Activated naive CD4-positive, alpha-beta T cell treated with anti-CD3 and anti-CD28 coated beads, Interleukin-2, amount 10 ng/mL, durations not matched to agents 7 days and 5 days (primary cell): ENCODE data around the gene PLD3.
"Not testable (repeated sequence)": the region's sequence is repeated elsewhere in the genome, so short reads cannot be mapped to it uniquely, and the experiment has no call there.

Experiments used
- CTCF ChIA-PET: fragments of 350-600 bp; sonication (Branson Sonifier 250); formaldehyde crosslinking; loops from one replicate; lab custom pipeline; 2021; ENCODE audit warnings: antibody characterized with exemption; lab: Charles Lee
- DNase-seq: peaks from one replicate; pipeline ENCODE4 v3.0.0-alpha.2; 2020
- H3K27ac Mint-ChIP-seq: one replicate; pipeline ENCODE4 v1.8.0; 2021; ENCODE audit warnings: mild to moderate bottlenecking, moderate library complexity, mixed read lengths
- H3K27me3 Mint-ChIP-seq: one replicate; pipeline ENCODE4 v1.8.0; 2021; ENCODE audit warnings: mild to moderate bottlenecking, mixed read lengths
- H3K36me3 Mint-ChIP-seq: one replicate; pipeline ENCODE4 v1.8.0; 2021; ENCODE audit warnings: mixed read lengths
- H3K4me1 Mint-ChIP-seq: one replicate; pipeline ENCODE4 v1.8.0; 2021; ENCODE audit warnings: mixed read lengths
- H3K4me3 Mint-ChIP-seq: one replicate; pipeline ENCODE4 v1.8.0; 2021; ENCODE audit warnings: mild to moderate bottlenecking, moderate library complexity, mixed read lengths
- H3K9me3 Mint-ChIP-seq: one replicate; pipeline ENCODE4 v1.8.0; 2021; ENCODE audit warnings: mixed read lengths

The PLD3 gene

GRCh38 chr19:40321076-40321475 is 27.4 kb upstream of the PLD3 start:
- CTCF ChIA-PET = no interaction called here
- DNase-seq = no peak
- H3K36me3 Mint-ChIP-seq = peaks cover 33% of the 10 kb centered on the region
- H3K27me3 Mint-ChIP-seq = no peaks in the 10 kb centered on the region
- H3K4me3 Mint-ChIP-seq = no peak overlapping the region
- H3K4me1 Mint-ChIP-seq = no peaks in the 10 kb centered on the region
- H3K27ac Mint-ChIP-seq = peak overlapping the region; percentile 60
- H3K9me3 Mint-ChIP-seq = no peaks in the 10 kb centered on the region

- H3K4me1 Mint-ChIP-seq = no peaks in the 10 kb centered on the region
- CTCF ChIA-PET = no interaction called here
- H3K9me3 Mint-ChIP-seq = no peaks in the 10 kb centered on the region
These were observed 26.8 kb upstream of the PLD3 start for GRCh38 chr19:40321566-40322270.

GRCh38 chr19:40322271-40322610 is 26.3 kb upstream of the PLD3 start:
- CTCF ChIA-PET = interaction anchor here (0.8 kb wide), 1 partner anchor 142 kb away, joined by 3 read pairs; no protein-coding TSS in a partner anchor
- no peaks in the 10 kb centered on the region for H3K4me1 Mint-ChIP-seq
- H3K27me3 Mint-ChIP-seq = no peaks in the 10 kb centered on the region
- H3K4me3 Mint-ChIP-seq = no peak overlapping the region
- no peak overlapping the region for H3K27ac Mint-ChIP-seq
- peaks cover 37% of the 10 kb centered on the region for H3K36me3 Mint-ChIP-seq
- H3K9me3 Mint-ChIP-seq = no peaks in the 10 kb centered on the region
- DNase-seq = no peak

More at GRCh38 chr19:40321566-40322270, 26.8 kb upstream of the PLD3 start:
- Mint-ChIP-seq H3K27me3 (no peaks in the 10 kb centered on the region), H3K36me3 (peaks cover 37% of the 10 kb centered on the region), H3K4me3 (no peak overlapping the region), H3K27ac (peak overlapping the region; percentile 60)
- DNase-seq = no peak

- DNase-seq = no peak
- no peak overlapping the region for H3K4me3 Mint-ChIP-seq
- CTCF ChIA-PET = interaction anchor here (0.8 kb wide), 1 partner anchor 141 kb away, joined by 3 read pairs; no protein-coding TSS in a partner anchor
- H3K9me3 Mint-ChIP-seq = no peaks in the 10 kb centered on the region
- H3K36me3 Mint-ChIP-seq = peaks cover 44% of the 10 kb centered on the region
- H3K27me3 Mint-ChIP-seq = no peaks in the 10 kb centered on the region
- no peaks in the 10 kb centered on the region for H3K4me1 Mint-ChIP-seq
- no peak overlapping the region for H3K27ac Mint-ChIP-seq
These were observed 25.4 kb upstream of the PLD3 start for GRCh38 chr19:40322951-40323615.

- no peak for DNase-seq
- Mint-ChIP-seq H3K9me3 (no peaks in the 10 kb centered on the region), H3K4me1 (no peaks in the 10 kb centered on the region), H3K36me3 (peaks cover 44% of the 10 kb centered on the region), H3K27ac (no peak overlapping the region), H3K4me3 (no peak overlapping the region), H3K27me3 (no peaks in the 10 kb centered on the region)
- CTCF ChIA-PET = no interaction called here
These were observed 24.8 kb upstream of the PLD3 start for GRCh38 chr19:40323705-40324104.

- CTCF ChIA-PET = no interaction called here
- DNase-seq = no peak
- no peak overlapping the region for H3K4me3 Mint-ChIP-seq
- H3K9me3 Mint-ChIP-seq = no peaks in the 10 kb centered on the region
- H3K27me3 Mint-ChIP-seq = no peaks in the 10 kb centered on the region
- H3K4me1 Mint-ChIP-seq = no peaks in the 10 kb centered on the region
- H3K27ac Mint-ChIP-seq = no peak overlapping the region
- H3K36me3 Mint-ChIP-seq = peaks cover 48% of the 10 kb centered on the region
These were observed 22.3 kb upstream of the PLD3 start for GRCh38 chr19:40326201-40326600.

- no peaks in the 10 kb centered on the region for H3K9me3 Mint-ChIP-seq
- H3K4me1 Mint-ChIP-seq = no peaks in the 10 kb centered on the region
- no peak overlapping the region for H3K27ac Mint-ChIP-seq
- CTCF ChIA-PET = interaction anchor here (0.6 to 1.0 kb wide), 2 partner anchors 26 to 219 kb away, joined by 3 to 4 read pairs; no protein-coding TSS in a partner anchor
- H3K4me3 Mint-ChIP-seq = no peak overlapping the region
- no peaks in the 10 kb centered on the region for H3K27me3 Mint-ChIP-seq
- no peak for DNase-seq
- peaks cover 40% of the 10 kb centered on the region for H3K36me3 Mint-ChIP-seq
These were observed 17.4 kb upstream of the PLD3 start for GRCh38 chr19:40331052-40331451.

GRCh38 chr19:40332669-40333068 is 15.8 kb upstream of the PLD3 start:
- Mint-ChIP-seq H3K27ac (no peak overlapping the region), H3K36me3 (peaks cover 33% of the 10 kb centered on the region), H3K4me1 (no peaks in the 10 kb centered on the region), H3K9me3 (no peaks in the 10 kb centered on the region), H3K27me3 (no peaks in the 10 kb centered on the region), H3K4me3 (no peak overlapping the region)
- CTCF ChIA-PET = no interaction called here
- DNase-seq = no peak

- H3K9me3 Mint-ChIP-seq, CTCF ChIA-PET, H3K27ac Mint-ChIP-seq, H3K4me1 Mint-ChIP-seq, H3K4me3 Mint-ChIP-seq, H3K27me3 Mint-ChIP-seq, DNase-seq: not testable (repeated sequence)
- H3K36me3 Mint-ChIP-seq = peaks cover 31% of the 10 kb centered on the region
These were observed 15.4 kb upstream of the PLD3 start for GRCh38 chr19:40333083-40333482.

- CTCF ChIA-PET = no interaction called here
- Mint-ChIP-seq H3K27me3 (no peaks in the 10 kb centered on the region), H3K27ac (no peak overlapping the region), H3K9me3 (no peaks in the 10 kb centered on the region), H3K4me3 (no peak overlapping the region), H3K36me3 (peaks cover 35% of the 10 kb centered on the region), H3K4me1 (no peaks in the 10 kb centered on the region)
- no peak for DNase-seq
These were observed 13.4 kb upstream of the PLD3 start for GRCh38 chr19:40335101-40335500.

GRCh38 chr19:40335855-40336600 is 12.5 kb upstream of the PLD3 start:
- Mint-ChIP-seq H3K4me1 (no peaks in the 10 kb centered on the region), H3K27me3 (no peaks in the 10 kb centered on the region), H3K9me3 (no peaks in the 10 kb centered on the region), H3K27ac (no peak overlapping the region), H3K36me3 (peaks cover 33% of the 10 kb centered on the region), H3K4me3 (no peak overlapping the region)
- DNase-seq = no peak
- CTCF ChIA-PET = no interaction called here

GRCh38 chr19:40336601-40336900 is 11.9 kb upstream of the PLD3 start:
- no peaks in the 10 kb centered on the region for H3K9me3 Mint-ChIP-seq
- no peaks in the 10 kb centered on the region for H3K27me3 Mint-ChIP-seq
- H3K4me3 Mint-ChIP-seq = no peak overlapping the region
- no peak overlapping the region for H3K27ac Mint-ChIP-seq
- H3K4me1 Mint-ChIP-seq = no peaks in the 10 kb centered on the region
- CTCF ChIA-PET = no interaction called here
- H3K36me3 Mint-ChIP-seq = peaks cover 28% of the 10 kb centered on the region
- no peak for DNase-seq

- H3K36me3 Mint-ChIP-seq = peaks cover 25% of the 10 kb centered on the region
- H3K27ac Mint-ChIP-seq = no peak overlapping the region
- no peak overlapping the region for H3K4me3 Mint-ChIP-seq
- no peaks in the 10 kb centered on the region for H3K9me3 Mint-ChIP-seq
- H3K27me3 Mint-ChIP-seq = no peaks in the 10 kb centered on the region
- CTCF ChIA-PET = no interaction called here
- no peaks in the 10 kb centered on the region for H3K4me1 Mint-ChIP-seq
- no peak for DNase-seq
These were observed 11.4 kb upstream of the PLD3 start for GRCh38 chr19:40337107-40337506.

GRCh38 chr19:40337594-40337993 is 10.9 kb upstream of the PLD3 start:
- no peak for DNase-seq
- Mint-ChIP-seq H3K27me3 (no peaks in the 10 kb centered on the region), H3K36me3 (peaks cover 23% of the 10 kb centered on the region), H3K27ac (no peak overlapping the region), H3K4me1 (no peaks in the 10 kb centered on the region), H3K9me3 (no peaks in the 10 kb centered on the region), H3K4me3 (no peak overlapping the region)
- CTCF ChIA-PET = no interaction called here
